IPS-11a (cell line): ENCODE results near the gene DCST2.

Experiments
- H3K4me3 ChIP-seq: one replicate; pipeline ENCODE4 v1.5.1; 2013; ENCODE audit warnings: low read depth, low read length, control low read depth

Gene DCST2

GRCh38 chr1:155050560-155051341 is 17.2 kb upstream of the DCST2 start, which contains the start of gene ADAM15:
TSS of gene ADAM15 (plus strand) at chr1:155051316. CDS start at chr1:155051387, 71 bp downstream.
- H3K4me3 ChIP-seq = peak within 1 kb of the TSS; percentile 55

GRCh38 chr1:155049651-155050559 is 16.3 kb upstream of the DCST2 start:
- no peak overlapping the region for H3K4me3 ChIP-seq

GRCh38 chr1:155048449-155049334 is 15.1 kb upstream of the DCST2 start:
- no peak overlapping the region for H3K4me3 ChIP-seq

GRCh38 chr1:155044812-155045657 is 11.5 kb upstream of the DCST2 start:
- H3K4me3 ChIP-seq = no peak overlapping the region

GRCh38 chr1:155044365-155044764 is 10.8 kb upstream of the DCST2 start:
- no peak overlapping the region for H3K4me3 ChIP-seq

GRCh38 chr1:155043793-155044192 is 10.2 kb upstream of the DCST2 start:
- no peak overlapping the region for H3K4me3 ChIP-seq

GRCh38 chr1:155043301-155043702 is 9.7 kb upstream of the DCST2 start:
- H3K4me3 ChIP-seq = no peak overlapping the region

- H3K4me3 ChIP-seq = no peak overlapping the region
Measured at GRCh38 chr1:155042789-155043188, 9.2 kb upstream of the DCST2 start.

GRCh38 chr1:155040358-155041093 is 6.9 kb upstream of the DCST2 start:
- H3K4me3 ChIP-seq = no peak overlapping the region

- no peak overlapping the region for H3K4me3 ChIP-seq
Measured at GRCh38 chr1:155039308-155039669, 5.7 kb upstream of the DCST2 start.

- H3K4me3 ChIP-seq = no peak overlapping the region
Measured at GRCh38 chr1:155038602-155039307, 5.2 kb upstream of the DCST2 start.

- H3K4me3 ChIP-seq = no peak overlapping the region
Measured at GRCh38 chr1:155037851-155038441, 4.4 kb upstream of the DCST2 start.

- no peak overlapping the region for H3K4me3 ChIP-seq
Measured at GRCh38 chr1:155037043-155037442, 3.5 kb upstream of the DCST2 start.

- H3K4me3 ChIP-seq = no peak overlapping the region
Measured at GRCh38 chr1:155035936-155036335, 2.4 kb upstream of the DCST2 start.

GRCh38 chr1:155034318-155035208 is 982 bp upstream of the DCST2 start:
- H3K4me3 ChIP-seq = no peak overlapping the region

GRCh38 chr1:155032886-155033285 is 695 bp downstream of the DCST2 start:
- no peak overlapping the region for H3K4me3 ChIP-seq

GRCh38 chr1:155030899-155031298 is 2.7 kb downstream of the DCST2 start:
- no peak overlapping the region for H3K4me3 ChIP-seq
